Measurements from ENCODE around the gene LHPP.

LHPP gene

DNA sequence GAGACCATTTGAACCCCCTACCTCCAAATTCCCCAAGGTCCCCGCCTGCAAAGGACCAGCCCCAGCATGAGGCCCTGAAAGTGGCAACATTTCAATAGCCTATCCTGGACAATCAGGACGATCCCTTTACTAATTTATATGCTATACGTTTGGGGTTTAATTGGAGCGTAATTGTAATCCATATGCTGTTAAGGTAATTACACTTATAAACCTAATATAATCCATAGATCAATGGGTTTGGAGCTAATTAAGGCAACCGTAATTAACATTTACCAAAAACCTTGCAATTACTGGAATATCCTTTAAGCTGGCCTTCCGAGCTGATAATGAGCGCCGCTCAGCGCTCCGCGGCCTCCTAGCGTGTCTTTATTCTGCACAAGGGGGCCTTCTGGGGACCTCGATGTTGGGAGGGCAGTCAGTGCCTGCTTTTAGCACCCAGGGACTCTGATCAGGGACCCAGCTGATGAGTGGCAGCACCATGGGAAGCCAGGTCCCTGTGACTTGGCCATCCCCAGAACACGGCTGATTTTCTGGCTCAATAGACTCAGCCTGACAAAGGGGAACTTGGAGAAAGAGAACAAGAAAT is 91.2 kb downstream of the LHPP start:
- no peak for DNase-seq

- DNase-seq = no peak
Observed at GRCh38 chr10:124554085-124554858, 92.6 kb downstream of the LHPP start.

- DNase-seq = no peak
Observed at GRCh38 chr10:124557167-124557566, 95.5 kb downstream of the LHPP start.

- DNase-seq = peak in 25 of 58 donors; percentile 17 to 72 (median 51)
Observed at GRCh38 chr10:124557648-124558338, 96.2 kb downstream of the LHPP start.

GRCh38 chr10:124558339-124559321 is 97.0 kb downstream of the LHPP start:
- DNase-seq = no peak

GRCh38 chr10:124559372-124560132 is 97.9 kb downstream of the LHPP start:
- DNase-seq = no peak

DNA sequence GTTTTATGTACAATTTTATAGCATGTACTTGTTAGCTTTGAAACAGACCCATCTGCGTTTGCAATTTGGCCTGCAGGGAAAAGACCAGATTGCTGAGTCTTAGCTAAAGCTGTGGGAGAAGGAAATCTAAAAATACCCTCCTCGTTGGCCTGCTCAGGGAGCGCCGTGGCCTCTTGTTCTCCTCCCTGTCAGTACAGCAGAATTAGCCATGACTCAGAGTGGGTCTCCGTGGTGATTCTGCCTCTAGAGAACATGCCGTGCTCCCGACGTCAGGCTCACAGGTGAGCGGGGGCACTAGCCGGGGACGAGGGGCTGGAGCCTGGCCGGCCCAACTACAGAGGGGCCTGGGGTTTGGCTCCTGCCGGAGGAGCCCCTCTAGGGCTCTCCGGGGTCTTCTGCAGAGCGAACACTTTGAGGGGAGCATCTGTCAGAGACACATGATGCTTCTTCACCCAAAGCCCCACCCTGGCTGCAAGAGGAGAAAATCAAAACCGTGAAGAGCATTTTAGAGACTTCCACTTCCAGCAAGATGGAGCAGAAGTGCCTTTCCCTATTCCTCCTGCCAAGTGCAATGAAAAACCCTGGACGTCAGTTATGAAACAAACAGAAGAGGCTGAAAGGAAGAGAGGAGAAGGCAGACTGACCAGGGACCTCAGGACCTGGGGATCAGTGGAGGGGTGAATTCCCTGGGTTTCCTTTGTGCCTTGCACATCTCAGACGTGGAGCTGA is 98.9 kb downstream of the LHPP start:
- peak in 39 of 58 donors; percentile 15 to 91 (median 55) for DNase-seq

DNA sequence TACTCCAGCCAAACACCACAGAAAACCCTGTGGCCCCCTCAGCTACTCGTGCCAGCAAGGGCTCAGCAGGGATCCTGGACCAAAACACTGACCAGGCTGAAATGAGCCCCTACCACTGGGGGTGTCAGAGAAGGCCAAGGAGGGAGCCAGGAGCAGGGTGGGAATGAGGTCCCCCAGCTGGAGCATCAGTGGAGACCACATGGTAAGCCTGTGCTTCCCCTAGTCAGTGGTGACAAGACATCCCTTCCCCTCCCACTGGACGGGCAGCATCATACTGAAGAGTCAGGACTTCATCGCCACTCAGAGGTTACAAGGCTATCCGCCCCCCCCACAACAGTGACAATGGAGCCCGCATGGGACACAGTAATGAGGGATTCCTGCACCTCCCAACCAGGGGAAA is 99.6 kb downstream of the LHPP start:
- no peak for DNase-seq

GRCh38 chr10:124562425-124563060 is 100.9 kb downstream of the LHPP start:
- no peak for DNase-seq

GRCh38 chr10:124563320-124564040 is 101.9 kb downstream of the LHPP start:
- no peak for DNase-seq

DNA sequence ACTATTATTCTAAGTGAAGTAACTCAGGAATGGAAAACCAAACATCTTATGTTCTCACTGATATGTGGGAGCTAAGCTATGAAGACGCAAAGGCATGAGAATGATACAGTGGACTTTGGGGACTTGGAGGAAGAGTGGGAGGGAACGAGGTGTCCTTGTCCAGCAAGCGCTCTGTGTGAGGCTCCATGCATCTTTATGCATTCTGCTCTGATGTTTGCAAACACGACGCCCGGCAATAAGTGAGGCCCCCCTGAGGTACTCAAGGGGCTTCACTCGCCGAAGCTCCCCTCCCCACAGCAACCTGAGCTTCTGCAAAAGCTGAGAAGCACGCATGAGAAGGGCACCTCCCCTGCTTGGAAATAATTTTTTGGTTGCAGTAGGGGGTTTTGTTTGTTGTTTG is 103.3 kb downstream of the LHPP start:
- DNase-seq = peak in 1 of 58 donors; percentile 20

DNA sequence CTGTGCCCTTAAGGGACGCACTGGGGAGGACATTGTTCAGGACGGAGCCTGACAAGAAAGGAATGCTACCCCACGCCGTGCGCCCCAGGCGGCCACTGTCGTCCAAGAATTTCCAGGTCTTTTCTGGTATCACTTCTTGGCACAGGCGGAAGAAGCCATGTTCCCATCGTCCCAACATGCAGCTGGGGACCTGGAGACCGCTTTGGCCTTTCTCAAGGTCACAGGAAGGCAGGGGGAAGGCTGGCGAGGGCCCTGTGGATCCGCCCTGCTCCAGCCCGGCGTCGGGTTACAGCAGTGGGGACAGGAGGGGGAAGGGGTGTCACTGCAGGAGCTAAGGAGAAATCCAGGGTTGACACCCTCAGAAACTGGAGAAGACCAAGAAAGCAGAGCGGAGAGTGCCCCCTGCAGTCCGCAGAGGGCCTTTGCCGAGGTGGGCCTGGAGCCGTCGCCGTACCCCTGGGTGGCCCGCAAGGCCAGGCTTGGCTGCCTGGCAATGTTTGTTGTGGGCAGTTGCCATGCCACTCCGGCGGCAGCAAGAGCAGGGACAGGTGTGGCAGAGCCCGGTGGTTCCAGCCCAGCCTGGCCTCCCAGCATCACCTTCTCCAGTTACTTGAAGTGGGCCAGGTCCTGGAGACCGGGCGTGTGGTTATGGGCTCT is 104.1 kb downstream of the LHPP start:
- peak in 1 of 58 donors; percentile 22 for DNase-seq

DNA sequence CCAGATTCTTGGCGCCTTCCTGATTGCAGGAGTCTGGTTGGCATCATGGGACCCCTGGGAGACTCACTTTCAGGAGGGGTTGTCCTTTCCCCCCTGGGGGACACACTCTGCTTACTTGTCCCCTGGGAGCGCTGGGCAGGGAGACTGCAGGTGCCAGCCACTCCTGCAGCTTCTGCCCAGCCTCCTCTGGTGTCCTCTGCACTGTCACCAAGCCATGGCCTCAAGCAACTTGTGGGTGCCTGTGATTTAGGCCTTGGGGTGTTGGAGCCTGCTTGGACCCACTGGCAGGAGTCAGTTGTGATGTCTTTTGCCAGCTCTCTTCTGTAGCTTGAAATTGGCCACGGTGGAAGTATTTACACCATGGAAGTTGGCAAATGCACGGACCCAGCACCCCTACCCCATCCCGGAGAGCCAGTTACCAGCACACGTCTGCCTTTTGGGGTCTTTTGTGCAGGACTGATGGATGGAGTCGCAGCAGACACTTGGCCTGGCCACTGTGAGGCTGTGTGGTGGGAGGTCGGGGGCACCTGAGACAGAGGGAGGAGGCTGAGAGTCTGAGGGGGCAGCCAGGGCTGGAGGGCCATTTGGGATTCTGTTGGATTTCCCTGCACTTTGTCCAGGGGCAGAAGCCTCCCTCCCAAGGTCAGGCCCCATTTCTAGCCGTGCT is 104.7 kb downstream of the LHPP start:
- no peak for DNase-seq

DNA sequence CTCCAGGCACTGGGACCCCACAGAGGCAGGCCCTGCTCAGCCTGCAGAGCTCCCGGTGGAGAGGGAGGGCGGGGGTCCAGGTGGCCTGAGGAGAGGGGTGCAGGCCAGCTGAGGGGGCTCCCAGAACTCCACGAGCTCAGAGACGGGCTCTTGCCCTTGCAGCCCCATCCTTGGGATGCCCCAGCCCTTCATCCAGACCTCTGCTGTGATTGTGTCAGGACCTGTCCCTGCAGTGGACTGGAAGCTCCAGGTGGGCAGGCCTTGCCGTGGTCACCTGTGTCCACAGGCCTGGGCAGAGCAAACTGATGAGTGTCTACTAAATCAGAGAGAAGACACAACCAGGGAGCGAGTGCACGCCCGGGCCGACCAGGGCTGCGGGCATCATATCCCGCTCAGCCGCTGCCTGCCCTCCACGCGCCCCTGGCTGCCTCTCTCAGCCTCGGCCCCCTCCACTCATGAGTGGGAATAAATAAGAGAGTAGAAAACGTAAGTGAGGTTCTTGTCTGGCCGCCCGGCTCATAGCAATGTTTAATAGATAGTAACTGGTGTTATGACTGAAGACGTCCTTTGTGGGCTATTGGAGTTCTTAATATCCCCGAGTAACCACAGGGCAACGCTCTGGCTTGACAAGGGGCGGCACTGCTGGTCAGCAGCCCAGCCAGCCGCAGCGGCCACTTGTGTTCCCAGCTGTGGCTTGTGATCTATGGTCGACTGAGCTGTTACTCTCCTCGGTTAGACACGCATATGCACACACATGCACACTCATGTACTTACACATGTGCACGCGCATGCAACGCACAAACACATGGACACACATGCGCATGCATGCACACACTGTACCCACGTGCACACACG is 105.6 kb downstream of the LHPP start:
- DNase-seq = peak in 11 of 58 donors; percentile 20 to 66 (median 33)

GRCh38 chr10:124568339-124568738 is 106.7 kb downstream of the LHPP start:
- DNase-seq = no peak

All from anterior cingulate cortex (tissue), 58 donors.